ENCODE measurements around the gene FAF1. TPM values are rescaled to one million over a fixed set of nuclear protein-coding genes. Genes with fewer than 3 reads are reported as not detected.

FAF1 gene
- total and polyA plus RNA-seq, 2 of the 8 experiments (the other 6 are each of a cell fraction or from before 2014, with no cell fraction given) = 10.8 to 65.9 TPM

DNA sequence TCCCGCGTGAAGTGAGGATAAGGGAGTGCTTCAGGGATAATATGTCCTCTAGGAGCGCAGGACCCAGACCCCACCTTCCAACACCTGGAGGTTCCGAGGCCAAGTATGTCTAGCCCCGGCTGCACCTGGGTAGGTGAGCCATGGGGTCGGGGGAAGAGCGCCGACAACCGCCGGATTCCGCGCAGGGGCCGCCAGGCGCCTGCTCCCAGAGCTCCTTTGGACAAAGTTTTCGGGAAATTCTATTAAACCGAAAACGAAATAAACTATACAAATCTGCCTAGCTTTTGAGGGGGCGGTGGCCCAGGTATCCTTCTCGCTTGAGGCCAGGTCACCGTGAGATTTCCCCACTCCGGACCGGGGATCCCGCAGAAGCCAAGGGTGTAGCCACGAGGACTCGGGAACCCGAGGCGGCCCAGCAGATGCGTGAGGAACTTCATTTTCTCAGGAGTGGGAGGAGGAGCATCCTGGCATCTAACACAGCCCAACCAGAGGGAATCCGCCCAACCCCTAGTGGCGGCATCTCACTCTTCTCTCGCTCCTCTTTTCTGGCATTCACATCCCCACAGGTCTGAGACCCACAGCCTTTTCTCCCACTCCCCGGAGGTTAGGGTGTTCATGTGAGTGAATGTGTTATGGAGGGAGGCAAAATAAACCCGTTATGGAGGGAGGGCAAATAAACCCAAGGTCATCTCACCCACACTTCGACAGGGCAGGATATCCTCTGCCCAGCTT is 534.5 kb downstream of the FAF1 start:
- peaks cover 88 to 100% (median 98%) of the 10 kb centered on the region in 4 experiments for H3K27me3 ChIP-seq (replicated peaks in 1 of 4; ENCODE audit: control insufficient read depth in 3 of 4, extremely low read depth in 1 of 4, insufficient read depth in 3 of 4, low read length in 3 of 4)
- H3K14ac ChIP-seq (ENCODE audit: insufficient read length) = no peak overlapping the region
- no peak overlapping the region for H4K91ac ChIP-seq (replicated peaks; ENCODE audit: insufficient read length, low read length)
- no peak overlapping the region for H3K4ac ChIP-seq (replicated peaks; ENCODE audit: insufficient read length, low read depth, low read length)
- ChIA-PET CTCF (ENCODE audit: partially characterized antibody) (interaction anchor here (0.5 to 7.4 kb wide), 6 partner anchors 9 to 1895 kb away, joined by 3 to 32 read pairs (median 10); no protein-coding TSS in a partner anchor), POLR2A (ENCODE audit: partially characterized antibody) (interaction anchor here (1.1 to 1.8 kb wide), 2 partner anchors 11 to 12 kb away, joined by 3 to 7 read pairs; no protein-coding TSS in a partner anchor)
- H2BK20ac ChIP-seq (ENCODE audit: low read length) = no peak overlapping the region
- no peak overlapping the region for H3K23ac ChIP-seq (ENCODE audit: insufficient read length)
- H2BK12ac ChIP-seq (ENCODE audit: low read depth, low read length) = no peak overlapping the region
- no peak overlapping the region for H4K8ac ChIP-seq (ENCODE audit: extremely low read depth, insufficient read depth, low read length)
- peaks cover 15% of the 10 kb centered on the region; the same call in 1 of the 2 replicates for H3K23me2 ChIP-seq (ENCODE audit: low read depth, low read length)
- peaks cover 7 to 28% (median 14%) of the 10 kb centered on the region in 4 experiments; a peak in 6 of 7 replicates for H3K4me1 ChIP-seq (replicated peaks in 1 of 4; ENCODE audit: control insufficient read depth in 3 of 4, insufficient read depth in 4 of 4, low read length in 3 of 4)
- no peak overlapping the region for H4K5ac ChIP-seq (ENCODE audit: insufficient read length, low read depth, low read length)
- H2AK5ac ChIP-seq (ENCODE audit: low read depth, low read length) = no peak overlapping the region
- DNase-seq (ENCODE audit: low read depth in 1 of 2, low spot score in 2 of 2) (peak in 1 of 2 experiments; percentile 60), FAIRE-seq (no peak)
- no peaks in the 10 kb centered on the region; a peak in 1 of 4 replicates for H3K9me3 ChIP-seq (ENCODE audit: insufficient read depth in 2 of 2, low read depth in 1 of 2, low read length in 1 of 2)
- H3K27ac ChIP-seq (ENCODE audit: low read depth, low read length) = no peak overlapping the region
- peak overlapping the region; percentile 16 for H3K56ac ChIP-seq (replicated peaks; ENCODE audit: insufficient read length, low read depth, low read length)
- H2BK15ac ChIP-seq (ENCODE audit: low read length) = no peak overlapping the region
- 5% methylated on average over 31 of the region's 34 CpGs; no CpG with 5 or more reads in 1 of the 2 experiments for WGBS, 2 experiments (ENCODE audit: extremely low coverage in 1 of 2, insufficient coverage in 1 of 2, insufficient read length in 1 of 2, insufficient replicate concordance in 2 of 2, low coverage in 1 of 2, low lambda C conversion rate in 2 of 2, missing lambda C conversion rate in 1 of 2)
- no peaks in the 10 kb centered on the region for H3K79me1 ChIP-seq (ENCODE audit: low read depth, low read length)
- peaks cover 0 to 3% (median 0%) of the 10 kb centered on the region in 4 experiments; a peak in 1 of 8 replicates for H3K36me3 ChIP-seq (ENCODE audit: control insufficient read depth in 2 of 4, insufficient read depth in 4 of 4, low read length in 3 of 4)
- no peak overlapping the region for H2BK5ac ChIP-seq (ENCODE audit: low read depth, low read length)
- no peaks in the 10 kb centered on the region for H3K79me2 ChIP-seq (ENCODE audit: control insufficient read depth in 1 of 2, insufficient read depth in 2 of 2, low read length in 2 of 2)
- H3K4me3 ChIP-seq (ENCODE audit: extremely low read depth in 1 of 4, insufficient read depth in 2 of 4, low read depth in 3 of 4, low read length in 4 of 4) = peak overlapping the region in 1 of 4 experiments; percentile 10; a peak in 1 of 8 replicates
- H4K20me1 ChIP-seq (replicated peaks in 1 of 2; ENCODE audit: control insufficient read depth in 1 of 2, insufficient read depth in 2 of 2, low read length in 2 of 2) = peaks cover 13 to 40% of the 10 kb centered on the region in 2 experiments
- H2BK120ac ChIP-seq (replicated peaks; ENCODE audit: low read depth, low read length) = no peak overlapping the region
- H3K9ac ChIP-seq (replicated peaks in 1 of 4; ENCODE audit: extremely low read depth in 1 of 4, low read depth in 3 of 4, low read length in 3 of 4) = no peak overlapping the region
- H2AFZ ChIP-seq (ENCODE audit: low read length) = no peak overlapping the region
- H3K4me2 ChIP-seq (ENCODE audit: insufficient read depth in 1 of 2, low read depth in 2 of 2, low read length in 2 of 2) = peak overlapping the region in 1 of 2 experiments; percentile 16; a peak in 1 of 4 replicates
- no peak overlapping the region; the same call in 1 of the 2 replicates for H3K18ac ChIP-seq (ENCODE audit: extremely low read depth, low read length)
- 0 out of 4 replicates have a peak, but pooled peaks of 1 of the 2 experiments have one; percentile 3 for TF ChIP-seq RAD21 (IDR thresholded peaks at IDR 0.05 in 1 of 2, conservative IDR thresholded peaks at IDR 0.05 in 1 of 2; ENCODE audit: low read depth in 2 of 2, low read length in 2 of 2)
- TF ChIP-seq SUZ12 (IDR thresholded peaks at IDR 0.05; ENCODE audit: low read length) = peak; percentile 76
- no peak for TF ChIP-seq NRF1 (IDR thresholded peaks at IDR 0.05; ENCODE audit: low read depth, low read length)
- TF ChIP-seq, protein P1, sequence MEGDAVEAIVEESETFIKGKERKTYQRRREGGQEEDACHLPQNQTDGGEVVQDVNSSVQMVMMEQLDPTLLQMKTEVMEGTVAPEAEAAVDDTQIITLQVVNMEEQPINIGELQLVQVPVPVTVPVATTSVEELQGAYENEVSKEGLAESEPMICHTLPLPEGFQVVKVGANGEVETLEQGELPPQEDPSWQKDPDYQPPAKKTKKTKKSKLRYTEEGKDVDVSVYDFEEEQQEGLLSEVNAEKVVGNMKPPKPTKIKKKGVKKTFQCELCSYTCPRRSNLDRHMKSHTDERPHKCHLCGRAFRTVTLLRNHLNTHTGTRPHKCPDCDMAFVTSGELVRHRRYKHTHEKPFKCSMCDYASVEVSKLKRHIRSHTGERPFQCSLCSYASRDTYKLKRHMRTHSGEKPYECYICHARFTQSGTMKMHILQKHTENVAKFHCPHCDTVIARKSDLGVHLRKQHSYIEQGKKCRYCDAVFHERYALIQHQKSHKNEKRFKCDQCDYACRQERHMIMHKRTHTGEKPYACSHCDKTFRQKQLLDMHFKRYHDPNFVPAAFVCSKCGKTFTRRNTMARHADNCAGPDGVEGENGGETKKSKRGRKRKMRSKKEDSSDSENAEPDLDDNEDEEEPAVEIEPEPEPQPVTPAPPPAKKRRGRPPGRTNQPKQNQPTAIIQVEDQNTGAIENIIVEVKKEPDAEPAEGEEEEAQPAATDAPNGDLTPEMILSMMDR (IDR thresholded peaks at IDR 0.05; ENCODE audit: control extremely low read depth in 1 of 3, insufficient read depth in 1 of 3, low read depth in 1 of 3, low read length in 3 of 3) = peak in 1 of 3 experiments; percentile 41; a peak in 2 of 4 replicates
- 0 out of 2 replicates have a peak, but pooled peaks have one; percentile 35 for TF ChIP-seq TCF12 (IDR thresholded peaks at IDR 0.05; ENCODE audit: low read depth, low read length)
- TF ChIP-seq RNF2 (IDR thresholded peaks at IDR 0.05; ENCODE audit: borderline replicate concordance, low read depth, low read length, missing control alignments, poor library complexity, severe bottlenecking) = peak; percentile 80
- TF ChIP-seq EZH2 (IDR thresholded peaks at IDR 0.05; ENCODE audit: low read depth, low read length, severe bottlenecking) = peak; percentile 88

Measured in H1 (cell line).